ENCODE measurements around the gene SLC13A2. TPM values are rescaled to one million over a fixed set of nuclear protein-coding genes. Genes with fewer than 3 reads are reported as not detected.

The SLC13A2 gene
- total RNA-seq, 1 experiment from 2014 or later, result not detected

GRCh38 chr17:28532050-28532960 lies 58.9 kb downstream of the SLC13A2 start:
- DNase-seq, result no peak
- H2BK15ac ChIP-seq (ENCODE audit: low read depth, low read length), result no peak overlapping the region
- Mint-ChIP-seq H3K9me3 (no peaks in the 10 kb centered on the region), H3K4me1 (peaks cover 0 to 22% of the 10 kb centered on the region in 2 experiments; a peak in 2 of 4 replicates), H3K4me3 (no peak overlapping the region), H3K27ac (no peak overlapping the region), H3K27me3 (ENCODE audit: low read depth) (peaks cover 12% of the 10 kb centered on the region), H3K36me3 (ENCODE audit: insufficient read depth in 1 of 3, low read depth in 3 of 3) (no peaks in the 10 kb centered on the region)
- H3K23me2 ChIP-seq (ENCODE audit: insufficient read length, low read depth, low read length, poor library complexity, severe bottlenecking), result no peaks in the 10 kb centered on the region
- no peak overlapping the region for H4K8ac ChIP-seq (replicated peaks; ENCODE audit: insufficient read length, low read depth, low read length)
- H2BK120ac ChIP-seq (ENCODE audit: low read depth, low read length, poor library complexity, severe bottlenecking), result no peak overlapping the region
- H3K79me1 ChIP-seq (ENCODE audit: insufficient read depth, low read depth, low read length, poor library complexity, severe bottlenecking), result no peaks in the 10 kb centered on the region
- H3K56ac ChIP-seq (ENCODE audit: insufficient read length, low read depth, low read length), result no peak overlapping the region
- H4K5ac ChIP-seq (ENCODE audit: insufficient read length, low read depth, low read length), result no peak overlapping the region
- no peaks in the 10 kb centered on the region for H3K79me2 ChIP-seq (ENCODE audit: insufficient read depth, low read length)
- no peak overlapping the region for H2BK20ac ChIP-seq (ENCODE audit: low read depth, low read length, poor library complexity, severe bottlenecking)
- no peak overlapping the region for H3K14ac ChIP-seq (ENCODE audit: insufficient read depth, low read length)
- no peak overlapping the region for H3K4me2 ChIP-seq (ENCODE audit: insufficient read depth, insufficient read length, low read length)
- no peak overlapping the region for H2AK5ac ChIP-seq (ENCODE audit: insufficient read length, low read length)
- no peaks in the 10 kb centered on the region for H3K4me1 ChIP-seq (ENCODE audit: insufficient read depth, low read length)
- no peak overlapping the region for H3K23ac ChIP-seq (ENCODE audit: insufficient read length, low read depth, low read length)
- no peak overlapping the region for H3K27ac ChIP-seq (ENCODE audit: insufficient read length, low read depth, low read length)
- H3K9me3 ChIP-seq (ENCODE audit: control insufficient read depth, low read depth, low read length), result no peaks in the 10 kb centered on the region
- H4K20me1 ChIP-seq (ENCODE audit: control insufficient read depth, insufficient read depth, insufficient read length), result no peaks in the 10 kb centered on the region
- no CpG with 5 or more reads among the region's 7 CpGs for WGBS (ENCODE audit: extremely low coverage, insufficient read length, low lambda C conversion rate)
- H3K4ac ChIP-seq (ENCODE audit: low read depth, low read length), result no peak overlapping the region
- H2BK5ac ChIP-seq (ENCODE audit: insufficient read length, low read length), result no peak overlapping the region
- no peaks in the 10 kb centered on the region for H3K27me3 ChIP-seq (ENCODE audit: insufficient read depth, low read length)
- H3T11ph ChIP-seq (ENCODE audit: low read length), result no peak overlapping the region
- no peak overlapping the region for H3K18ac ChIP-seq (ENCODE audit: insufficient read length, low read depth, low read length)
- H3K9ac ChIP-seq (ENCODE audit: extremely low read depth, insufficient read length, low read length), result no peak overlapping the region
- no peak overlapping the region for H4K91ac ChIP-seq (ENCODE audit: insufficient read length, low read depth, low read length)
- H2AFZ ChIP-seq (ENCODE audit: low read length), result no peak overlapping the region
- TF ChIP-seq CTCF (conservative IDR thresholded peaks at IDR 0.05), result no peak
- H2BK12ac ChIP-seq (ENCODE audit: insufficient read length, low read depth, low read length), result no peak overlapping the region
